B cell (primary cell): Measurements from ENCODE around the gene ING4. TPM values are rescaled to one million over a fixed set of nuclear protein-coding genes. Genes with fewer than 3 reads are reported as not detected.

Experiments used
- ATAC-seq: fragments of 200-7000 bp; cut with Tn5 transposase; one replicate; pipeline ENCODE4 v1.10.0; 2021; ENCODE audit warnings: low read depth, mild to moderate bottlenecking, moderate number of reproducible peaks, moderate library complexity
- CTCF ChIA-PET: fragments of 350-600 bp; sonication (Branson Sonifier 250); formaldehyde crosslinking; loops from one replicate; lab custom pipeline; 2021; ENCODE audit warnings: antibody characterized with exemption, inconsistent platforms; lab: Charles Lee
- POLR2A ChIA-PET: fragments of 350-600 bp; sonication (Branson Sonifier 250); formaldehyde crosslinking; loops from one replicate; lab custom pipeline; 2021; ENCODE audit warnings: antibody characterized with exemption; lab: Charles Lee
- DNase-seq: peaks from one replicate; pipeline ENCODE4 v3.0.0; 2013
- H2AFZ ChIP-seq: 2 replicates; pipeline ENCODE4 v1.6.1; 2012; ENCODE audit warnings: mild to moderate bottlenecking, low read depth, low read length; ENCODE audit not compliant: insufficient read depth, poor library complexity, severe bottlenecking
- H3K27ac ChIP-seq, 2 donors: 1 replicate in 1 of 2; 2 replicates in 1 of 2; pipeline ENCODE4 v1.5.1; 2012 to 2013; ENCODE audit warnings: low read length in 2 of 2, mild to moderate bottlenecking in 2 of 2, moderate library complexity in 1 of 2
- H3K27me3 ChIP-seq, 4 experiments: fragments of 200-600 bp in 1 of 4; sonication (generic) in 1 of 4; replicated peaks in 1 of 4; 1 replicate in 2 of 4; 2 replicates in 2 of 4; pipeline versions ENCODE4 v1.6.1 to v1.7.0; 2013 to 2016; ENCODE audit warnings: low read length in 3 of 4, mild to moderate bottlenecking in 2 of 4, mixed read lengths in 1 of 4, moderate library complexity in 1 of 4; ENCODE audit not compliant: insufficient read depth in 4 of 4, control insufficient read depth in 3 of 4; ENCODE audit errors: control extremely low read depth in 1 of 4
- H3K36me3 ChIP-seq, 2 experiments: replicated peaks in 1 of 2; 1 replicate in 1 of 2; 2 replicates in 1 of 2; pipeline versions ENCODE4 v1.6.1 to v1.7.1; 2013; ENCODE audit warnings: low read length in 1 of 2; ENCODE audit not compliant: insufficient read depth in 2 of 2, control insufficient read depth in 1 of 2; ENCODE audit errors: control extremely low read depth in 1 of 2, extremely low read depth in 1 of 2
- H3K4me1 ChIP-seq, 2 donors: fragments of 200-600 bp in 1 of 2; sonication (generic) in 1 of 2; 1 replicate in 1 of 2; 2 replicates in 1 of 2; pipeline versions ENCODE4 v1.5.1 to v1.6.1; 2013 to 2017; ENCODE audit warnings: low read length in 2 of 2; ENCODE audit not compliant: control insufficient read depth in 2 of 2, insufficient read depth in 2 of 2
- H3K4me2 ChIP-seq: replicated peaks from 2 replicates; pipeline ENCODE3; 2012; ENCODE audit warnings: mild to moderate bottlenecking, low read depth, low read length; ENCODE audit not compliant: poor library complexity, severe bottlenecking
- H3K4me3 ChIP-seq, 5 experiments: fragments of 200-600 bp in 1 of 5; sonication (generic) in 1 of 5; 1 replicate in 3 of 5; 2 replicates in 2 of 5; pipeline versions ENCODE4 v1.5.1 to v1.7.0; 2011 to 2016; ENCODE audit warnings: low read length in 4 of 5, mild to moderate bottlenecking in 4 of 5, low read depth in 2 of 5, control low read depth in 1 of 5, moderate library complexity in 1 of 5; ENCODE audit not compliant: insufficient read depth in 1 of 5; ENCODE audit errors: control extremely low read depth in 1 of 5, extremely low read depth in 1 of 5
- H3K79me2 ChIP-seq: fragments of 200-600 bp; sonication (generic); one replicate; pipeline ENCODE4 v1.6.0; 2016; ENCODE audit warnings: low read length; ENCODE audit not compliant: control insufficient read depth, insufficient read depth
- H3K9ac ChIP-seq: fragments of 200-600 bp; sonication (generic); 2 replicates; pipeline ENCODE4 v1.6.1; 2017; ENCODE audit warnings: mild to moderate bottlenecking, low read length, moderate library complexity
- H3K9me3 ChIP-seq, 3 donors: one replicate each; pipeline versions ENCODE4 v1.6.1 to v1.7.1; 2013; ENCODE audit warnings: low read length in 2 of 3; ENCODE audit not compliant: control insufficient read depth in 2 of 3, insufficient read depth in 1 of 3; ENCODE audit errors: control extremely low read depth in 1 of 3
- H4K20me1 ChIP-seq: 2 replicates; pipeline ENCODE4 v1.6.0; 2012; ENCODE audit warnings: mild to moderate bottlenecking, low read length; ENCODE audit not compliant: insufficient read depth, control insufficient read depth, poor library complexity, severe bottlenecking
- H3K27ac Mint-ChIP-seq: one replicate; pipeline ENCODE4 v1.8.0; 2021; ENCODE audit warnings: mixed read lengths
- H3K27me3 Mint-ChIP-seq: one replicate; pipeline ENCODE4 v1.8.0; 2021; ENCODE audit warnings: mixed read lengths
- H3K4me1 Mint-ChIP-seq: one replicate; pipeline ENCODE4 v1.8.0; 2021; ENCODE audit warnings: mixed read lengths
- H3K4me3 Mint-ChIP-seq: one replicate; pipeline ENCODE4 v1.8.0; 2021; ENCODE audit warnings: mixed read lengths
- H3K9me3 Mint-ChIP-seq: one replicate; pipeline ENCODE4 v1.8.0; 2022; ENCODE audit warnings: mixed read lengths; ENCODE audit not compliant: insufficient read depth
- CTCF ChIP-seq: fragments of 200-600 bp; IDR thresholded peaks from one replicate; pipeline ENCODE4 v1.8.0; 2022; ENCODE audit warnings: antibody characterized with exemption, mild to moderate bottlenecking
- EZH2 ChIP-seq: IDR thresholded peaks from 2 replicates; pipeline ENCODE4 v1.6.1; 2012; ENCODE audit warnings: borderline replicate concordance, low read depth, mild to moderate bottlenecking, moderate library complexity, low read length; ENCODE audit not compliant: insufficient read depth, poor library complexity, severe bottlenecking
- WGBS: methylation state at CpG from one replicate; pipeline ENCODE4 v1.1.5; 2013; ENCODE audit warnings: missing lambda C conversion rate; ENCODE audit not compliant: insufficient coverage; 5-methylcytosine and 5-hydroxymethylcytosine counted together
- intact Hi-C: fragments of 100-400 bp; cut with micrococcal nuclease; formaldehyde crosslinking; loops from one replicate; pipeline ENCODE4 v1.10.0; 2022
- polyA plus RNA-seq: library from polyadenylated mRNA; depleted of rRNA; stranded (reverse); fragments of >200 nt; gene quantifications from 2 replicates; pipeline ENCODE4 v1.2.3, GENCODE V29; 2012
- total RNA-seq, 2 donors: library from RNA; stranded (reverse); fragments of 120-200 nt in 1 of 2; gene quantifications; 1 replicate in 1 of 2; 2 replicates in 1 of 2; pipeline versions ENCODE4 v1.2.3 to v1.2.4, GENCODE V29; 2013 to 2022

ING4 gene
- total and polyA plus RNA-seq, 2 donors (not counting 1 experiment from before 2014, with no cell fraction given) = 81.1 to 110 TPM

- H3K27me3 ChIP-seq = no peaks in the 10 kb centered on the region
- no peaks in the 10 kb centered on the region for H3K9me3 Mint-ChIP-seq
- peaks cover 55% of the 10 kb centered on the region for H3K4me1 Mint-ChIP-seq
- peaks cover 43% of the 10 kb centered on the region for H3K79me2 ChIP-seq
- peak overlapping the region; percentile 65 for H2AFZ ChIP-seq
- intact Hi-C loops = loop anchor here (1.0 kb wide), 1 partner anchor 8 kb away; the partner anchor contains the start of gene LPAR5
- peak overlapping the region; percentile 48 for H3K4me3 Mint-ChIP-seq
- peak overlapping the region; percentile 83 for H3K27ac Mint-ChIP-seq
- no peak for TF ChIP-seq CTCF
- TF ChIP-seq EZH2 = no peak
- peaks cover 33 to 55% of the 10 kb centered on the region in 2 donors for H3K4me1 ChIP-seq
- ChIA-PET CTCF (interaction anchor here (0.6 to 2.6 kb wide), 11 partner anchors 8 to 106 kb away, joined by 3 to 24 read pairs (median 4); partner anchors contain the start of gene LPAR5), POLR2A (interaction anchor here (0.5 to 4.6 kb wide), 7 partner anchors 8 to 215 kb away, joined by 3 to 25 read pairs (median 4); partner anchors contain the start of genes LPAR5 and ZNF384)
- peak overlapping the region; percentile 60 for H3K4me2 ChIP-seq
- peaks cover 0 to 14% (median 0%) of the 10 kb centered on the region in 3 donors for H3K9me3 ChIP-seq
- peak; percentile 29 for ATAC-seq
- H3K27ac ChIP-seq = peak overlapping the region; percentile 36 to 59
- H4K20me1 ChIP-seq = no peaks in the 10 kb centered on the region
- DNase-seq = peak; percentile 50
- peak overlapping the region in 1 of 5 experiments; percentile 6 for H3K4me3 ChIP-seq
- 5% methylated on average over 4 of the region's 6 CpGs for WGBS
- no peaks in the 10 kb centered on the region for H3K27me3 Mint-ChIP-seq
- peaks cover 0 to 9% of the 10 kb centered on the region in 2 experiments for H3K36me3 ChIP-seq
- H3K9ac ChIP-seq = peak overlapping the region; percentile 21
These were observed 19.2 kb downstream of the ING4 start for GRCh38 chr12:6643569-6644256.

- peaks cover 0 to 14% (median 0%) of the 10 kb centered on the region in 3 donors for H3K9me3 ChIP-seq
- H2AFZ ChIP-seq = no peak overlapping the region
- no peaks in the 10 kb centered on the region for H4K20me1 ChIP-seq
- Mint-ChIP-seq H3K9me3 (no peaks in the 10 kb centered on the region), H3K4me3 (no peak overlapping the region), H3K4me1 (peaks cover 64% of the 10 kb centered on the region), H3K27me3 (no peaks in the 10 kb centered on the region), H3K27ac (no peak overlapping the region)
- no peak overlapping the region for H3K9ac ChIP-seq
- TF ChIP-seq EZH2 = no peak
- no peak for TF ChIP-seq CTCF
- CTCF ChIA-PET = interaction anchor here (0.5 to 0.7 kb wide), 3 partner anchors 32 to 281 kb away, joined by 3 to 5 read pairs (median 3); partner anchors contain the start of gene ZNF384
- H3K27me3 ChIP-seq = no peaks in the 10 kb centered on the region
- H3K4me2 ChIP-seq = no peak overlapping the region
- DNase-seq = no peak
- no peak overlapping the region for H3K4me3 ChIP-seq
- POLR2A ChIA-PET = no interaction called here
- WGBS = 91% methylated on average over 4 of the region's 4 CpGs
- no peaks in the 10 kb centered on the region for H3K36me3 ChIP-seq
- H3K79me2 ChIP-seq = peaks cover 58% of the 10 kb centered on the region
- ATAC-seq = no peak
- H3K4me1 ChIP-seq = peaks cover 52 to 64% of the 10 kb centered on the region in 2 donors
- H3K27ac ChIP-seq = no peak overlapping the region
- intact Hi-C loops = no loop called here
These were observed 21.8 kb downstream of the ING4 start for GRCh38 chr12:6641131-6641530.
